Neutrophil (primary cell): Measurements from ENCODE around the gene BPIFB3.

Source experiments
- H3K27ac ChIP-seq: fragments of 200-600 bp; sonication (generic); 2 replicates; pipeline ENCODE4 v1.5.1; 2016; ENCODE audit warnings: mild to moderate bottlenecking, moderate library complexity
- H3K27me3 ChIP-seq: fragments of 200-600 bp; sonication (generic); 2 replicates; pipeline ENCODE4 v1.6.0; 2016; ENCODE audit warnings: mild to moderate bottlenecking
- H3K36me3 ChIP-seq: fragments of 200-600 bp; sonication (generic); 2 replicates; pipeline ENCODE4 v1.5.1; 2017
- H3K4me1 ChIP-seq, 2 experiments: fragments of 200-600 bp in 1 of 2; sonication (generic) in 1 of 2; 1 replicate in 1 of 2; 2 replicates in 1 of 2; pipeline versions ENCODE4 v1.5.1 to v1.6.1; 2013 to 2016; ENCODE audit warnings: low read depth in 1 of 2, low read length in 1 of 2, mild to moderate bottlenecking in 1 of 2, moderate library complexity in 1 of 2; ENCODE audit not compliant: control insufficient read depth in 1 of 2, insufficient read depth in 1 of 2
- H3K4me3 ChIP-seq, 2 experiments: fragments of 200-600 bp in 1 of 2; sonication (generic) in 1 of 2; 1 replicate in 1 of 2; 2 replicates in 1 of 2; pipeline ENCODE4 v1.5.1; 2013 to 2016; ENCODE audit warnings: low read depth in 1 of 2, low read length in 1 of 2, mild to moderate bottlenecking in 1 of 2, moderate library complexity in 1 of 2
- H3K9me3 ChIP-seq: fragments of 200-600 bp; sonication (generic); 2 replicates; pipeline ENCODE4 v1.5.1; 2016
- TF ChIP-seq, protein P1 (sequence below): fragments of 200-600 bp; sonication (generic); IDR thresholded peaks from 2 replicates; pipeline ENCODE4 v1.5.1; 2016; ENCODE audit warnings: antibody characterized with exemption

Gene BPIFB3

DNA sequence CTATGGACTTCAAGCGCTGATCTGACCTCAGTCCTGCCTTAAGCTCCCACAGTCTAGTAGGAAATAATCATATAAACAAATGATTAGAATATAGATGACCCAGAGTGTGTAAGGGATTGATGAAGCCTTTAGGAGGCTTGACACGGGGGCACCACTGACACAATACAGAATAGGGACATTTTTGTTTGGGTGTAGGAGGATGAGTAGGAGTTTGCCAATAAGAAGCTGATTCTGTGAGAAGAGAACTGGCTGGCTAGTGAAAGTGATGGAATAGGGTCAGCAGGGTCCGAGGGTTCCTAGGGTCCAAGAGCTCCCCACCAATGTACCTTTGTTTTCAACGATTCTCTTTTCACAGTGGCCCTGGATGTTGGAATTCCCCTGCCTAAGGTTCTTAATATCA lies 18.7 kb downstream of the BPIFB3 start:
- peaks cover 0 to 6% of the 10 kb centered on the region in 2 experiments for H3K4me1 ChIP-seq
- H3K4me3 ChIP-seq, result no peak overlapping the region
- H3K9me3 ChIP-seq, result no peaks in the 10 kb centered on the region
- no peaks in the 10 kb centered on the region for H3K27me3 ChIP-seq
- no peak overlapping the region for H3K27ac ChIP-seq
- TF ChIP-seq, protein P1, sequence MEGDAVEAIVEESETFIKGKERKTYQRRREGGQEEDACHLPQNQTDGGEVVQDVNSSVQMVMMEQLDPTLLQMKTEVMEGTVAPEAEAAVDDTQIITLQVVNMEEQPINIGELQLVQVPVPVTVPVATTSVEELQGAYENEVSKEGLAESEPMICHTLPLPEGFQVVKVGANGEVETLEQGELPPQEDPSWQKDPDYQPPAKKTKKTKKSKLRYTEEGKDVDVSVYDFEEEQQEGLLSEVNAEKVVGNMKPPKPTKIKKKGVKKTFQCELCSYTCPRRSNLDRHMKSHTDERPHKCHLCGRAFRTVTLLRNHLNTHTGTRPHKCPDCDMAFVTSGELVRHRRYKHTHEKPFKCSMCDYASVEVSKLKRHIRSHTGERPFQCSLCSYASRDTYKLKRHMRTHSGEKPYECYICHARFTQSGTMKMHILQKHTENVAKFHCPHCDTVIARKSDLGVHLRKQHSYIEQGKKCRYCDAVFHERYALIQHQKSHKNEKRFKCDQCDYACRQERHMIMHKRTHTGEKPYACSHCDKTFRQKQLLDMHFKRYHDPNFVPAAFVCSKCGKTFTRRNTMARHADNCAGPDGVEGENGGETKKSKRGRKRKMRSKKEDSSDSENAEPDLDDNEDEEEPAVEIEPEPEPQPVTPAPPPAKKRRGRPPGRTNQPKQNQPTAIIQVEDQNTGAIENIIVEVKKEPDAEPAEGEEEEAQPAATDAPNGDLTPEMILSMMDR, result no peak
- H3K36me3 ChIP-seq, result no peaks in the 10 kb centered on the region

DNA sequence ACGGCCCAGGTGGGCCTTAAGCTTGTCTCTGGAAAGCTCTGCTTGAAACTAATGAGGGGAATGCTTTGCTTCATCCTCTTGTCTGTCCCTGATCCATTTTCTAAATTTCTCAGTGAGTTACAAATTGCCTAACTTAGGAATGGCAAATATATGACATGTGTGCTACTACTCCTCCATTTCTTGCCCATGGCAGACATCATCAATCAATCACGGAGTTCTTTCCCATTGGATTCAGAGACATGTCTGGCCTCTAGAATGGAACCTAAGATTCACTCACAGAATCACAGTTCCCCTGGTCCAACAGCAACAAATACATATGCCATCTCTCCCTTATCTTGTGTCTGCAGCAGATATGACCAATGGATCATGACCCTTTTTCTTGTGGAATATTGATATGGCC lies 19.1 kb downstream of the BPIFB3 start:
- Histone ChIP-seq H3K27ac (no peak overlapping the region), H3K9me3 (no peaks in the 10 kb centered on the region), H3K36me3 (no peaks in the 10 kb centered on the region), H3K27me3 (no peaks in the 10 kb centered on the region), H3K4me1 (peaks cover 0 to 3% of the 10 kb centered on the region in 2 experiments), H3K4me3 (no peak overlapping the region)
- TF ChIP-seq, protein P1, result no peak

DNA sequence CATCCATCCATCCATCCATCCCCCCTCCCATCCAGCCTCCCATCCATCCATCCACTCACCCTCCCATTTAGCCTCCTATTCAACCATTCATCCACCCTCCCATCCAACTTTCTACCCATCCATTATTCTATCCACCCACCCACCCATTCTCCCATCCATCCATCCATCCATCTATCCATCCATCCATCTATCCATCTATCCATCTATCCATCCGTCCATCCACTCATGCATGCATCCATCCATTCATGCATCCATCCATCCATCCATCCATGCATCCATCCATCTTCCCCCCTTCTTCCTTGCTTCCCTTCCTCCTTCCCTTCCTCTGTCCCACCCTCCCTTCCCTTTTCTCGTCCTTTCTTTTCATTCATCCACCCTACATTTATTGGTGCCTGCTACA lies 21.0 kb downstream of the BPIFB3 start:
- TF ChIP-seq, protein P1, result no peak
- Histone ChIP-seq H3K27ac (no peak overlapping the region), H3K27me3 (no peaks in the 10 kb centered on the region), H3K4me1 (no peaks in the 10 kb centered on the region), H3K4me3 (no peak overlapping the region), H3K9me3 (no peaks in the 10 kb centered on the region), H3K36me3 (no peaks in the 10 kb centered on the region)

DNA sequence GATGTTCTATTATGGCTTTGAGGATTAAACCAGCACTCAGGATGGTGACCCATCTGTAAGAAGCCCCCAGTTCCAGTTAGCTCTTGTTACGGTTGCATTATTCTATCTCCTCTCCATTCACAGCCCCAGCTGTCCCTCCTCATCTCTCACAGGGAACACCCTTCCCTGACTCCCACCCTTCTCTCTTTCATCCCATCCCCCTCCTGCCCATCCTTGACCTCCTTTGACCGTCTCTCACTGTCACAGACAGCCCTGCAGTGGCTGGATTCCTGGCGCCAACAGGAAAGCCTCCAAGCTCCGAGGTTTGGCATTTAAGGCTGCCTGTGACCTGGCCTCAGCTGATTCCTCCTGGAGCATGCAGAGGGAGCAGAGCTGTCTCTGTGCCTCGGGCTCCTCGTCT lies 21.6 kb downstream of the BPIFB3 start:
- Histone ChIP-seq H3K4me3 (no peak overlapping the region), H3K27me3 (no peaks in the 10 kb centered on the region), H3K4me1 (no peaks in the 10 kb centered on the region), H3K27ac (no peak overlapping the region), H3K36me3 (no peaks in the 10 kb centered on the region), H3K9me3 (no peaks in the 10 kb centered on the region)
- TF ChIP-seq, protein P1, result no peak

GRCh38 chr20:33076662-33077372 lies 23.1 kb downstream of the BPIFB3 start:
- no peaks in the 10 kb centered on the region for H3K36me3 ChIP-seq
- no peak overlapping the region for H3K27ac ChIP-seq
- H3K9me3 ChIP-seq, result no peaks in the 10 kb centered on the region
- H3K4me1 ChIP-seq, result no peaks in the 10 kb centered on the region
- H3K27me3 ChIP-seq, result no peaks in the 10 kb centered on the region
- no peak overlapping the region for H3K4me3 ChIP-seq
- TF ChIP-seq, protein P1, result no peak
